Naive B cell (primary cell): Measurements from ENCODE around the gene USP40. TPM values are rescaled to one million over a fixed set of nuclear protein-coding genes. Genes with fewer than 3 reads are reported as not detected.

Experiments
- ATAC-seq, 2 donors: fragments of 150-1000 bp; cut with Tn5 transposase; 2 replicates each; pipeline ENCODE4 v1.10.0; 2021; ENCODE audit warnings: low read depth in 2 of 2, mild to moderate bottlenecking in 2 of 2, moderate library complexity in 2 of 2
- DNase-seq: peaks from one replicate; pipeline ENCODE4 v3.0.0; 2022
- H3K27ac Mint-ChIP-seq, 6 donors: one replicate each; pipeline ENCODE4 v1.8.0; 2020 to 2022; ENCODE audit warnings: mild to moderate bottlenecking in 6 of 6, mixed read lengths in 6 of 6, moderate library complexity in 5 of 6, inconsistent platforms in 2 of 6
- H3K27me3 Mint-ChIP-seq, 3 donors: one replicate each; pipeline ENCODE4 v1.8.0; 2021 to 2022; ENCODE audit warnings: mixed read lengths in 3 of 3, mild to moderate bottlenecking in 1 of 3
- H3K36me3 Mint-ChIP-seq, 2 donors: one replicate each; pipeline ENCODE4 v1.8.0; 2020 to 2022; ENCODE audit warnings: mixed read lengths in 2 of 2, inconsistent platforms in 1 of 2, mild to moderate bottlenecking in 1 of 2
- H3K4me1 Mint-ChIP-seq, 3 donors: one replicate each; pipeline ENCODE4 v1.8.0; 2020 to 2022; ENCODE audit warnings: mixed read lengths in 3 of 3, inconsistent platforms in 1 of 3, mild to moderate bottlenecking in 1 of 3, moderate library complexity in 1 of 3
- H3K4me3 Mint-ChIP-seq, 8 donors: one replicate each; pipeline ENCODE4 v1.8.0; 2020 to 2022; ENCODE audit warnings: mild to moderate bottlenecking in 8 of 8, mixed read lengths in 8 of 8, moderate library complexity in 8 of 8, inconsistent platforms in 2 of 8
- H3K9me3 Mint-ChIP-seq, 7 donors: one replicate each; pipeline ENCODE4 v1.8.0; 2020 to 2022; ENCODE audit warnings: mixed read lengths in 7 of 7, mild to moderate bottlenecking in 5 of 7, inconsistent platforms in 2 of 7, moderate library complexity in 1 of 7
- polyA plus RNA-seq, 6 donors: library from polyadenylated mRNA; unstranded; fragments of 300-500 nt; fragmentation: Illumina TruSeq; gene quantifications; one replicate each; pipeline ENCODE4 v1.2.3, GENCODE V29; 2021; ENCODE audit warnings: low read depth in 6 of 6

USP40 gene
- polyA plus RNA-seq, 6 donors from 2014 or later: 4.7 to 11.1 (median 8.1) TPM

GRCh38 chr2:233464056-233464455 is 102.5 kb downstream of the USP40 start:
- Mint-ChIP-seq H3K9me3 (peaks cover 0 to 2% (median 0%) of the 10 kb centered on the region in 7 donors), H3K4me1 (peaks cover 0 to 6% (median 5%) of the 10 kb centered on the region in 3 donors), H3K27ac (peak overlapping the region in 5 of 6 donors; percentile 6 to 86 (median 81)), H3K4me3 (peak overlapping the region in 1 of 8 donors; percentile 24), H3K36me3 (peaks cover 11 to 53% of the 10 kb centered on the region in 2 donors), H3K27me3 (no peaks in the 10 kb centered on the region)
- ATAC-seq (no peak), DNase-seq (no peak)

GRCh38 chr2:233463586-233463985 is 103.0 kb downstream of the USP40 start:
- Mint-ChIP-seq H3K27me3 (no peaks in the 10 kb centered on the region), H3K36me3 (peaks cover 11 to 49% of the 10 kb centered on the region in 2 donors), H3K9me3 (peaks cover 0 to 2% (median 0%) of the 10 kb centered on the region in 7 donors), H3K27ac (peak overlapping the region in 3 of 6 donors; percentile 10 to 81 (median 17)), H3K4me1 (peaks cover 0 to 6% (median 5%) of the 10 kb centered on the region in 3 donors), H3K4me3 (peak overlapping the region in 2 of 8 donors; percentile 18 to 24)
- no peak for ATAC-seq
- DNase-seq: no peak

DNA sequence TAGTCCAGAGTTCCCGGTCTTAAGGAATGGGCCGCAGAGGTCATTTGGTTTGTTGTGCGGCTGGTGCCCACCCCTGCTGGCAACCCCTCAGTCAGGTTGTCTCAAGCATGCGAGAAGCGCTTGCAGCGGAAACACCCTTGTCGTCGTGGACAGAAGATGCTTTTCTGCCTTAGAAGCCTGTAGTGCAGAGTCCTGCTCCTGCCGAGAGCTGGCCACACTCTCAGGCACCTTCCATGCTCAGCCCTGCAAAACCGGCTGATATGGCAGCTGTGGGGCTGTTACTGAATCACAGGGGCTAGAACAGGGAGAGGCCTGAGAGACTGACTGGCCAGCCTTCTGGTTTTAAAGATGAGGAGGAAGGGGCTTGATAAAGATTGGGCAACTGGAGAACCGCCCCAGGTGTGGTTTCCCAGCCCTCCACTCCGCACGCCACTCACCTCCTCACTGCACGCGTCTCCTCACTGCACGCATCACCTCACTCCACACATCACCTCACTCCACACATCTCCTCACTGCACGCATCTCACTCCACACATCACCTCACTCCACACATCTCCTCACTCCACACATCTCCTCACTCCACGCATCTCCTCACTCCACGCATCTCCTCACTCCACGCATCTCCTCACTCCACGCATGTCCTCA is 103.6 kb downstream of the USP40 start:
- peaks cover 7 to 45% of the 10 kb centered on the region in 2 donors for H3K36me3 Mint-ChIP-seq
- no peaks in the 10 kb centered on the region for H3K27me3 Mint-ChIP-seq
- peak overlapping the region in 1 of 8 donors; percentile 18 for H3K4me3 Mint-ChIP-seq
- peaks cover 0 to 6% (median 5%) of the 10 kb centered on the region in 3 donors for H3K4me1 Mint-ChIP-seq
- peaks cover 0 to 2% (median 0%) of the 10 kb centered on the region in 7 donors for H3K9me3 Mint-ChIP-seq
- H3K27ac Mint-ChIP-seq: peak overlapping the region in 4 of 6 donors; percentile 20 to 81 (median 40)
- ATAC-seq (no peak), DNase-seq (no peak)

- Mint-ChIP-seq H3K9me3 (peaks cover 0 to 2% (median 0%) of the 10 kb centered on the region in 7 donors), H3K4me3 (peak overlapping the region in 2 of 8 donors; percentile 16 to 19), H3K36me3 (peaks cover 9 to 45% of the 10 kb centered on the region in 2 donors), H3K4me1 (peaks cover 0 to 11% (median 5%) of the 10 kb centered on the region in 3 donors), H3K27me3 (no peaks in the 10 kb centered on the region), H3K27ac (peak overlapping the region; percentile 21 to 92 (median 60))
- DNase-seq (no peak), ATAC-seq (no peak)
Observed at GRCh38 chr2:233462202-233462785, 104.3 kb downstream of the USP40 start.

GRCh38 chr2:233461481-233461891 is 105.1 kb downstream of the USP40 start:
- ATAC-seq: no peak
- Mint-ChIP-seq H3K27ac (peak overlapping the region in 2 of 6 donors; percentile 37 to 90), H3K27me3 (no peaks in the 10 kb centered on the region), H3K9me3 (peaks cover 0 to 2% (median 0%) of the 10 kb centered on the region in 7 donors), H3K36me3 (peaks cover 10 to 46% of the 10 kb centered on the region in 2 donors), H3K4me3 (peak overlapping the region in 2 of 8 donors; percentile 19 to 35), H3K4me1 (peaks cover 0 to 13% (median 4%) of the 10 kb centered on the region in 3 donors)
- no peak for DNase-seq

DNA sequence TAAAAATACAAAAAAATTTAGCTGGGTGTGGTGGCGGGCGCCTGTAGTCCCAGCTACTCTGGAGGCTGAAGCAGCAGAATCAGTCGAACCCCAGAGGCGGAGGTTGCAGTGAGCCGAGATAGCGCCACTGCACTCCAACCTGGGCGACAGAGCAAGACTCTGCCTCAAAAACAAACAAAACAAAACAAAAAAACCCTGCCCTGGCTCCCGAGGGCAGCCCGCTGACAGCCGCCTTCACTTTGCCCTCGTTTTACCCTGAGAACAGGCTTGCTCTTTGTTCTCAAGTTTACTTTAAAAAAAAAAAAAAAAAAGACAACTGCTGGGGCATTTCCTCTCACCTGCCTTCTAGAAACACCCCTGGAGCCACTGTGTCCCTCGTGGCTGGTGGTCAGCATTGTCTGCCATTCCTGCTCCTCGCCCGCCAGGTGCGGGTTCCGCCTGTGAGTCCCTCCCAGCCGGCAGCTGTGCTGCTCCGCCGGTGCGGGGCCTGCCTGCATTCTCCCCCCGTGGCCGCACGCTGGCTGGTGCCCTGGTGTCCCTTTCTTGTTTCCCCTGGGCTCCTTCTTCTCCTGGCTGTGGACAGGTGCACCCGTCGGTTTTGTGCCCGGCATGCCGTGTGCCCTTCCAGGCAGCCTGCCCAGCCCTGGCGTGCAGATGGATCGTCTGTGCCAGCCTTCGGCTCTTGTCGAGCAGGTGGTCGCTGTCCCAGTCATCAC is 105.7 kb downstream of the USP40 start:
- no peak for DNase-seq
- no peak for ATAC-seq
- Mint-ChIP-seq H3K27me3 (no peaks in the 10 kb centered on the region), H3K4me1 (peaks cover 0 to 13% (median 0%) of the 10 kb centered on the region in 3 donors), H3K36me3 (peaks cover 4 to 46% of the 10 kb centered on the region in 2 donors), H3K9me3 (peaks cover 0 to 2% (median 0%) of the 10 kb centered on the region in 7 donors), H3K27ac (peak overlapping the region in 2 of 6 donors; percentile 47 to 90), H3K4me3 (no peak overlapping the region)

DNA sequence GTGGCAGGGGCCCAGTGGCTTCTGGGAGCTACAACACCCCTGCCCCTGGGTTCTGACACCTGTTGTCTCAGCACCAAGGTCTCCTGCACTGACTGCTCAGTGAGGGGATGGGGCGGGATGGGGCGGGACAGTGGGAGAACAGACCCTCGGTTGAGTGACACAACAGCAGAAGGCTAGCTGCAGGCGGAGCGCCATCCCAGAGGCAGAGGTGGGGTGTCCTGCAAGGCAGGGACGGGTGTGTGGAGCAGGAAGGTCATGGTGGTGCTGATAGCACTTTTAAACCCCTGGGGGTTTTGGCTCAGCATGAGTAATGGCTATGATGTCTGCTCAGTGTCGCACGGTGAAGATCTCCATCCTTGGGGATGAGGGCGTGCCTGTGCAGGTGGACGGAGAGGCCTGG is 107.2 kb downstream of the USP40 start:
- Mint-ChIP-seq H3K36me3 (peaks cover 4 to 53% of the 10 kb centered on the region in 2 donors), H3K27me3 (no peaks in the 10 kb centered on the region), H3K9me3 (peaks cover 0 to 2% (median 0%) of the 10 kb centered on the region in 7 donors), H3K4me3 (peak overlapping the region in 1 of 8 donors; percentile 29), H3K4me1 (peaks cover 0 to 13% (median 0%) of the 10 kb centered on the region in 3 donors), H3K27ac (peak overlapping the region in 3 of 6 donors; percentile 41 to 62 (median 54))
- ATAC-seq (no peak), DNase-seq (no peak)

GRCh38 chr2:233458826-233459225 is 107.8 kb downstream of the USP40 start:
- Mint-ChIP-seq H3K4me3 (no peak overlapping the region), H3K27ac (peak overlapping the region in 1 of 6 donors; percentile 76), H3K27me3 (no peaks in the 10 kb centered on the region), H3K36me3 (peaks cover 4 to 48% of the 10 kb centered on the region in 2 donors), H3K4me1 (peaks cover 0 to 13% (median 0%) of the 10 kb centered on the region in 3 donors), H3K9me3 (peaks cover 0 to 2% (median 0%) of the 10 kb centered on the region in 7 donors)
- ATAC-seq: no peak
- no peak for DNase-seq

DNA sequence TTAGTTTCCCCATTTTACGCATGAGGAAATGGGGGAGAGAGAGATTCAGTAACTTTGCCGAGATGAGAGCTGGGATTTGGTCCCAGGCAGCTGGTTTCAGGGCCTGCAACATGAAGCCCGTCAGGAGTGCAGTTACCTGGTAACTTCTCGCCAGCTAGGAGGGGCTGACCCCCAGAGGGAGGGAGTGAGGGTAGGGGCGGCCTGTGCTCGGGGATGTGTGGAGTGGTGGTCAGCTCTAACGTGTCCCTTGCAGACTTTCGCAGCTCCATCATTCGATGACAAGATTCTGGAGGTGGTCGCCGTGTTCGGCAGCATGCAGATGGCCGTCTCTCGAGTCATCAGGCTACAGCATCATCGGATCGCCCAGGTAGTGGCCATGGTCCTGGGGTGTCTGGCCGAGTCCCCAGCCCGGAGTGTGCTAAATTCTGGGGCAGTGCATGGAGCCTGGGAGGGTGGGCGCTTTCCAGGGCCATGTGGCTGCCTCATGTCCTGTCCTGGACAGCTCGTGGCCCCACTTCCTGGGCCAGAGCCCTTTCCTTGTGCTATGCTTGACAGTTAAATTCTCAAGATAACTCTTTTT is 108.5 kb downstream of the USP40 start:
- Mint-ChIP-seq H3K27ac (peak overlapping the region in 1 of 6 donors; percentile 83), H3K4me3 (peak overlapping the region in 1 of 8 donors; percentile 28), H3K36me3 (peaks cover 4 to 45% of the 10 kb centered on the region in 2 donors), H3K27me3 (no peaks in the 10 kb centered on the region), H3K4me1 (peaks cover 0 to 10% (median 0%) of the 10 kb centered on the region in 3 donors), H3K9me3 (no peaks in the 10 kb centered on the region)
- DNase-seq: no peak
- no peak for ATAC-seq

- Mint-ChIP-seq H3K36me3 (peaks cover 6 to 47% of the 10 kb centered on the region in 2 donors), H3K27ac (peak overlapping the region in 3 of 6 donors; percentile 83 to 93 (median 88)), H3K27me3 (no peaks in the 10 kb centered on the region), H3K9me3 (no peaks in the 10 kb centered on the region), H3K4me1 (peaks cover 0 to 10% (median 0%) of the 10 kb centered on the region in 3 donors), H3K4me3 (no peak overlapping the region)
- ATAC-seq (no peak), DNase-seq (no peak)
Observed at GRCh38 chr2:233457356-233457755, 109.2 kb downstream of the USP40 start.

- ATAC-seq (no peak), DNase-seq (no peak)
- H3K27ac Mint-ChIP-seq: peak overlapping the region in 4 of 6 donors; percentile 47 to 93 (median 86)
- no peaks in the 10 kb centered on the region for H3K27me3 Mint-ChIP-seq
- no peak overlapping the region for H3K4me3 Mint-ChIP-seq
- peaks cover 0 to 10% (median 0%) of the 10 kb centered on the region in 3 donors for H3K4me1 Mint-ChIP-seq
- peaks cover 9 to 47% of the 10 kb centered on the region in 2 donors for H3K36me3 Mint-ChIP-seq
- H3K9me3 Mint-ChIP-seq: no peaks in the 10 kb centered on the region
Observed at GRCh38 chr2:233456934-233457333, 109.6 kb downstream of the USP40 start.

DNA sequence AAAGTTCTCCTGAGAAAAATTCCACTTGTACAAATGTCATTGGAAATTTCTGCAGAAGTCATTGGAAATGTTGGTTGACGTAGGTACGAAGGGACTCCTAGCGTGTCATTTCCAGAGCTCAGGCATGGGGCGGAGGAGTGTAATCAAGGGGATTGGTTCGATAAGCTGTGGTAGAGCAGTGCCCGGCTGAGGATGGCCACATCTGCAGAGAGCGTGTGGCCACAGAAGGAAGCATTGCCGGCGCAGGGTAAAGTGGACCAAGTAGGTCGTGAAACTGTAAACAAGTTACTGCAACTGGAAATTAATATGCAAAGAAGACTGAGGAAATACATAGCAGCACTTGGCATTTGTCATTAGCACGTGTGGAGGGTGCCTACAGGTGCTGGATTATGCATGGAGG is 110.5 kb downstream of the USP40 start:
- Mint-ChIP-seq H3K9me3 (no peaks in the 10 kb centered on the region), H3K36me3 (peaks cover 9 to 40% of the 10 kb centered on the region in 2 donors), H3K27me3 (no peaks in the 10 kb centered on the region), H3K27ac (peak overlapping the region in 1 of 6 donors; percentile 56), H3K4me1 (peaks cover 0 to 10% (median 0%) of the 10 kb centered on the region in 3 donors), H3K4me3 (no peak overlapping the region)
- DNase-seq (no peak), ATAC-seq (no peak)

DNA sequence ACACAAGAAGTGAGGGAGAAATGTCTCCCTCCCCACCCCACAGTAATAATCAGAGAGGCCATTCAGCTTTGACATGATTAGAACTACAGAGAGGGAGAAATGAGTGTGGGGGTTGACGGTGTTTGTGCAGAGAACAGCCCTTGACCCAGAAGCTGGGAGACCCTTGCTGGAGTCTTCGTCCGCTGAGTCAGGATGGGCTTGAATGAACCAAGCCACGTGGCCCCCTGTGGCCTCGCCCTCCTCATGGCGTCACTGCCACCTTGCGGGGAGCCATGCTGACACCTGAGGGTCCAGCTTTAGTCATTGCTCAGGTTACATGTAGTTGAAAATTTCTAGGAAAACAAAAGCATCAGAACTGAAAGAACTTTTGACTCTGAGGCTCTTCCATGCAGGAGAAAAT is 111.1 kb downstream of the USP40 start:
- peaks cover 9 to 39% of the 10 kb centered on the region in 2 donors for H3K36me3 Mint-ChIP-seq
- no peak for ATAC-seq
- peaks cover 0 to 10% (median 0%) of the 10 kb centered on the region in 3 donors for H3K4me1 Mint-ChIP-seq
- peak overlapping the region in 2 of 6 donors; percentile 36 to 57 for H3K27ac Mint-ChIP-seq
- H3K9me3 Mint-ChIP-seq: no peaks in the 10 kb centered on the region
- H3K4me3 Mint-ChIP-seq: no peak overlapping the region
- H3K27me3 Mint-ChIP-seq: no peaks in the 10 kb centered on the region
- no peak for DNase-seq
